Stimulated activated naive CD8-positive, alpha-beta T cell treated with anti-CD3 and anti-CD28 coated beads, Interleukin-15, Interleukin-2, amounts not matched to agents 100 ng/mL and 50 ng/mL, for 24 hours (primary cell): ENCODE measurements around the gene GRK5.

Experiments used
- H3K27ac Mint-ChIP-seq: one replicate; pipeline ENCODE4 v1.8.0; 2021; ENCODE audit warnings: mild to moderate bottlenecking, mixed read lengths
- H3K27me3 Mint-ChIP-seq: one replicate; pipeline ENCODE4 v1.8.0; 2021; ENCODE audit warnings: mixed read lengths
- H3K36me3 Mint-ChIP-seq: one replicate; pipeline ENCODE4 v1.8.0; 2021; ENCODE audit warnings: low read depth, mixed read lengths
- H3K4me1 Mint-ChIP-seq: one replicate; pipeline ENCODE4 v1.8.0; 2021; ENCODE audit warnings: low read depth, mixed read lengths
- H3K4me3 Mint-ChIP-seq: one replicate; pipeline ENCODE4 v1.8.0; 2021; ENCODE audit warnings: mild to moderate bottlenecking, mixed read lengths
- H3K9me3 Mint-ChIP-seq: one replicate; pipeline ENCODE4 v1.8.0; 2021; ENCODE audit warnings: mixed read lengths

GRK5 gene

GRCh38 chr10:119500821-119501220, 293.4 kb downstream of the GRK5 start:
- H3K4me3 Mint-ChIP-seq = no peak overlapping the region
- peaks cover 67% of the 10 kb centered on the region for H3K36me3 Mint-ChIP-seq

GRCh38 chr10:119501690-119502089, 294.3 kb downstream of the GRK5 start:
- Mint-ChIP-seq H3K4me3 (peak overlapping the region; percentile 70), H3K36me3 (peaks cover 72% of the 10 kb centered on the region), H3K27me3 (no peaks in the 10 kb centered on the region), H3K27ac (peak overlapping the region; percentile 99), H3K9me3 (no peaks in the 10 kb centered on the region), H3K4me1 (peaks cover 100% of the 10 kb centered on the region)

More at GRCh38 chr10:119500821-119501220, 293.4 kb downstream of the GRK5 start:
- peak overlapping the region; percentile 99 for H3K27ac Mint-ChIP-seq
- peaks cover 100% of the 10 kb centered on the region for H3K4me1 Mint-ChIP-seq
- H3K27me3 Mint-ChIP-seq = no peaks in the 10 kb centered on the region
- no peaks in the 10 kb centered on the region for H3K9me3 Mint-ChIP-seq

GRCh38 chr10:119502209-119502608, 294.8 kb downstream of the GRK5 start:
- H3K4me3 Mint-ChIP-seq = peak overlapping the region; percentile 70
- peaks cover 100% of the 10 kb centered on the region for H3K4me1 Mint-ChIP-seq
- H3K9me3 Mint-ChIP-seq = no peaks in the 10 kb centered on the region
- H3K36me3 Mint-ChIP-seq = peaks cover 78% of the 10 kb centered on the region
- no peaks in the 10 kb centered on the region for H3K27me3 Mint-ChIP-seq
- peak overlapping the region; percentile 99 for H3K27ac Mint-ChIP-seq

- Mint-ChIP-seq H3K27me3 (no peaks in the 10 kb centered on the region), H3K4me1 (peaks cover 100% of the 10 kb centered on the region), H3K27ac (peak overlapping the region; percentile 99), H3K36me3 (peaks cover 75% of the 10 kb centered on the region), H3K9me3 (no peaks in the 10 kb centered on the region), H3K4me3 (peak overlapping the region; percentile 64)
Observed at GRCh38 chr10:119502618-119503155, 295.3 kb downstream of the GRK5 start.

- Mint-ChIP-seq H3K4me1 (peaks cover 96% of the 10 kb centered on the region), H3K27me3 (no peaks in the 10 kb centered on the region), H3K4me3 (no peak overlapping the region), H3K27ac (peak overlapping the region; percentile 99), H3K36me3 (peaks cover 76% of the 10 kb centered on the region), H3K9me3 (no peaks in the 10 kb centered on the region)
Observed at GRCh38 chr10:119503821-119504220, 296.4 kb downstream of the GRK5 start.

- Mint-ChIP-seq H3K36me3 (peaks cover 71% of the 10 kb centered on the region), H3K4me1 (peaks cover 88% of the 10 kb centered on the region), H3K27ac (peak overlapping the region; percentile 79), H3K4me3 (peak overlapping the region; percentile 26), H3K27me3 (no peaks in the 10 kb centered on the region), H3K9me3 (no peaks in the 10 kb centered on the region)
Observed at GRCh38 chr10:119504651-119505050, 297.3 kb downstream of the GRK5 start.

GRCh38 chr10:119505131-119505551, 297.8 kb downstream of the GRK5 start:
- H3K9me3 Mint-ChIP-seq = no peaks in the 10 kb centered on the region
- peak overlapping the region; percentile 79 for H3K27ac Mint-ChIP-seq
- H3K4me3 Mint-ChIP-seq = peak overlapping the region; percentile 26
- H3K4me1 Mint-ChIP-seq = peaks cover 84% of the 10 kb centered on the region
- H3K36me3 Mint-ChIP-seq = peaks cover 69% of the 10 kb centered on the region
- H3K27me3 Mint-ChIP-seq = no peaks in the 10 kb centered on the region
